SU-DHL-6 (cell line): Measurements from ENCODE around the gene GNB1L.

Experiments used
- H2AFZ ChIP-seq: fragments of 200-600 bp; sonication (generic); 2 replicates; pipeline ENCODE4 v1.6.1; 2014; ENCODE audit warnings: low read depth, mild to moderate bottlenecking, moderate library complexity, mixed read lengths, antibody characterized with exemption, low read length; ENCODE audit not compliant: severe bottlenecking
- H3F3A ChIP-seq: fragments of 200-600 bp; shearing (Covaris generic); 2 replicates; pipeline ENCODE4 v1.6.0; 2016; ENCODE audit warnings: antibody characterized with exemption, mild to moderate bottlenecking; ENCODE audit not compliant: insufficient read depth
- H3K27ac ChIP-seq: fragments of 200-600 bp; sonication (generic); 2 replicates; pipeline ENCODE4 v1.5.1; 2016; ENCODE audit warnings: low read depth, mild to moderate bottlenecking, low read length, moderate library complexity, mixed read lengths
- H3K27me3 ChIP-seq: fragments of 200-600 bp; sonication (generic), shearing (Covaris generic); 2 replicates; pipeline ENCODE4 v1.6.0; 2014; ENCODE audit warnings: mild to moderate bottlenecking, low read length
- H3K36me3 ChIP-seq: fragments of 200-600 bp; sonication (generic); 2 replicates; pipeline ENCODE4 v1.6.1; 2014; ENCODE audit warnings: mild to moderate bottlenecking, low read length, mixed read lengths
- H3K4me2 ChIP-seq: fragments of 300-600, 200-600 bp; shearing (Covaris generic), sonication (generic); 2 replicates; pipeline ENCODE4 v1.6.0; 2014; ENCODE audit warnings: low read length, low read depth, mild to moderate bottlenecking; ENCODE audit not compliant: poor library complexity, severe bottlenecking
- H3K4me3 ChIP-seq: fragments of 200-600 bp; sonication (generic); 2 replicates; pipeline ENCODE4 v1.5.1; 2014; ENCODE audit warnings: antibody characterized with exemption, low read length, mild to moderate bottlenecking, mixed read lengths; ENCODE audit not compliant: insufficient read depth, poor library complexity, severe bottlenecking
- H3K79me2 ChIP-seq: fragments of 200-600 bp; sonication (generic); 2 replicates; pipeline ENCODE4 v1.6.1; 2014; ENCODE audit warnings: mild to moderate bottlenecking, low read length, moderate library complexity; ENCODE audit not compliant: insufficient read depth
- H3K9ac ChIP-seq: fragments of 200-600 bp; sonication (generic); 2 replicates; pipeline ENCODE4 v1.7.0; 2014; ENCODE audit warnings: mild to moderate bottlenecking, low read length
- H3K9me2 ChIP-seq: fragments of 200-600 bp; sonication (generic); replicated peaks from 2 replicates; pipeline ENCODE4 v1.6.1; 2014; ENCODE audit warnings: low read length; ENCODE audit not compliant: insufficient read depth
- H3K9me3 ChIP-seq: fragments of 200-600 bp; sonication (generic); 2 replicates; pipeline ENCODE4 v1.6.1; 2014; ENCODE audit warnings: low read length, mixed read lengths; ENCODE audit not compliant: insufficient read depth
- H4K20me1 ChIP-seq: fragments of 200-600 bp; sonication (generic); 2 replicates; pipeline ENCODE4 v1.6.1; 2014; ENCODE audit warnings: low read depth, mild to moderate bottlenecking, antibody characterized with exemption, low read length, moderate library complexity, mixed read lengths
- CTCF ChIP-seq: fragments of 200-600 bp; sonication (generic); IDR thresholded peaks from one replicate; pipeline ENCODE4 v1.5.1; 2017; ENCODE audit warnings: antibody characterized with exemption, mild to moderate bottlenecking, low read length, moderate library complexity; ENCODE audit not compliant: insufficient read depth, poor library complexity, severe bottlenecking
- EZH2phosphoT487 ChIP-seq: fragments of 200-600 bp; sonication (generic), shearing (Covaris generic); conservative IDR thresholded peaks from 2 replicates; pipeline ENCODE4 v1.6.1; 2018; ENCODE audit warnings: mild to moderate bottlenecking, antibody characterized with exemption, low read length, moderate library complexity, mixed read lengths

GNB1L gene

GRCh38 chr22:19867617-19868016, 12.9 kb upstream of the GNB1L start:
- Histone ChIP-seq H2AFZ (no peak overlapping the region), H4K20me1 (no peaks in the 10 kb centered on the region), H3K79me2 (no peaks in the 10 kb centered on the region), H3K27me3 (no peaks in the 10 kb centered on the region), H3K4me3 (no peak overlapping the region), H3K9me3 (no peaks in the 10 kb centered on the region), H3K36me3 (no peaks in the 10 kb centered on the region), H3F3A (no peaks in the 10 kb centered on the region), H3K27ac (no peak overlapping the region), H3K4me2 (no peak overlapping the region), H3K9me2 (no peaks in the 10 kb centered on the region), H3K9ac (no peak overlapping the region)
- TF ChIP-seq EZH2phosphoT487, result no peak
- TF ChIP-seq CTCF, result no peak

GRCh38 chr22:19866665-19867009, 12.0 kb upstream of the GNB1L start:
- Histone ChIP-seq H3K27ac (no peak overlapping the region), H3K9me2 (no peaks in the 10 kb centered on the region), H3K27me3 (no peaks in the 10 kb centered on the region), H3K36me3 (no peaks in the 10 kb centered on the region), H2AFZ (no peak overlapping the region), H4K20me1 (no peaks in the 10 kb centered on the region), H3F3A (no peaks in the 10 kb centered on the region), H3K9me3 (no peaks in the 10 kb centered on the region), H3K9ac (no peak overlapping the region), H3K4me2 (no peak overlapping the region), H3K4me3 (no peak overlapping the region), H3K79me2 (no peaks in the 10 kb centered on the region)
- TF ChIP-seq EZH2phosphoT487, result no peak

GRCh38 chr22:19865141-19865829, 10.6 kb upstream of the GNB1L start:
- no peak for TF ChIP-seq EZH2phosphoT487
- Histone ChIP-seq H3K4me3 (no peak overlapping the region), H4K20me1 (no peaks in the 10 kb centered on the region), H3K4me2 (no peak overlapping the region), H3K9ac (no peak overlapping the region), H3K9me3 (no peaks in the 10 kb centered on the region), H3K9me2 (no peaks in the 10 kb centered on the region), H3K27ac (no peak overlapping the region), H2AFZ (no peak overlapping the region), H3F3A (no peaks in the 10 kb centered on the region), H3K27me3 (no peaks in the 10 kb centered on the region), H3K36me3 (no peaks in the 10 kb centered on the region), H3K79me2 (no peaks in the 10 kb centered on the region)

GRCh38 chr22:19864538-19865106, 9.9 kb upstream of the GNB1L start:
- Histone ChIP-seq H3F3A (no peaks in the 10 kb centered on the region), H3K27ac (no peak overlapping the region), H3K79me2 (no peaks in the 10 kb centered on the region), H4K20me1 (no peaks in the 10 kb centered on the region), H3K9me2 (no peaks in the 10 kb centered on the region), H3K27me3 (no peaks in the 10 kb centered on the region), H3K36me3 (no peaks in the 10 kb centered on the region), H3K9ac (no peak overlapping the region), H3K9me3 (no peaks in the 10 kb centered on the region), H3K4me2 (no peak overlapping the region), H3K4me3 (no peak overlapping the region), H2AFZ (no peak overlapping the region)
- TF ChIP-seq EZH2phosphoT487, result no peak
- no peak for TF ChIP-seq CTCF
